ENCODE measurements around the gene CAPN11.
"Not testable (repeated sequence)": the region's sequence is repeated elsewhere in the genome, so short reads cannot be mapped to it uniquely, and the experiment has no call there.

CAPN11 gene

GRCh38 chr6:44183783-44184182 lies 25.2 kb downstream of the CAPN11 start:
- DNase-seq: no peak

DNA sequence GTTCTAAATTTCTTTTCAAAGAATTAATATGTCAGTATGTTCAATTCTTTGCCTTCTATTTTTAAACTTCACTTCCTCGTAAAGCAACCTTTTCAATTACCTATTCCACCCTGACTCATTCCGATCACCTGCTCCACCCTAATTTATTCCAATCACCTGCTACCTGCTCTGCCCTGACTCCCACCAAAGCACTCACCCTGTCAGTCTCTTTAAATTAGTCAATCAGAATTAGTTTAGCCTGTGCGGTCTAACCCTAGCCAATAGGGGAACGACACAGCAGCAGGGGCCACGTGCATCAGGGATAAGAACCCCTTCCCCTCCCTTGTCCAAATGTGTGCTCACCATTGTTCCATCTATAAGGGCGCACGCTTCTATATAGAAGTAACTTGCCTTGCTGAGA lies 26.7 kb downstream of the CAPN11 start:
- DNase-seq: not testable (repeated sequence)

DNA sequence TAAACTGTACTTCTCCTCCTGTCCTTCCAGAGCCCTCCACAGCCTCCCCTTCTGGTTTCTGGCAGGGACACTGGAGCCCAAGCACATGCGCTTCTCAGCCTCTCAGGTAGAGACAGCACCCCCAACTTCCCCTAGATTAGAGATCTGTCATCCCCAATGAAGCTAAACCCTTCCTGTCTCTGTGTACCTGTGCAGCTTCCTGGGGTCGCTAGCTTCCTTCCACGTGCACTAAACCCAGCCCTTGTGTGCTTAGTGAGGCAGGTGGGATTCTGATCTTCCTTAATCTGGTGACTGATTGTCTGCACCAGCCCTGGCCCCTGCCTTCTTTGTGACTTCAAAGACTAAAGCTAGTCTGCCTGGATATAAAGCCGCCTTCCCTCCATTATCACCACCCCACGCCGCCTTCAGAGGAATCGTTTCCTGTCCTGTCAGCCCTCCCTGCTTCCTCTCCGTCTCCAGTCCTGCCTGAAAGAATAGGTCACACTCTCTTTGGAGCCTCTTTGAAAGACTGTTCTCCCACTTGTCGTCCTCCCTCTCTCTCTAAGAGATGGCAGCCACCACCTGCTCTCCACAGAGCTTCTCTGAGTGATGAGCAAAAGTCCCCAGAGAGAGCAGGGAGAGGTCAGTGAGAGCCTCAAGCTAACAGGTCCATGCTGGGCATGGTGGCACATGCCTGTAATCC lies 27.5 kb downstream of the CAPN11 start:
- no peak for DNase-seq

DNA sequence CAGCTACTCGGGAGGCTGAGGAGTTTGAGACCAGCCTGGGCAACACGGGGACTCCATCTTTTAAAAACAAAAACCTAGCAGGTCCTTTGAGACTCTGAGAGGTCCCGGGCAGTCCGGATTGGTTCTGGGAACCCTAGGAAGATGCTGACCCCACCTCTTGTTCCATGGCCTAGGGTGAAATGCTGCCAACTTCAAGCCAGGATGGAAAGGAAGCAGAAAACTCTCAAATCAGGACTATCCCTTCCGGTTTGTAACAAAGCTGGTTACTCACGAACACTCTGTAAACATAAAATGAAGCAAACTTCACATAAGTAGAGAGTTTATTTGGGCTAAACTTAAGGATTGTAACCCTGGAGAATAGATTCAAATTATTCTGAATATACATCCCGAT lies 28.0 kb downstream of the CAPN11 start:
- no peak for DNase-seq

DNA sequence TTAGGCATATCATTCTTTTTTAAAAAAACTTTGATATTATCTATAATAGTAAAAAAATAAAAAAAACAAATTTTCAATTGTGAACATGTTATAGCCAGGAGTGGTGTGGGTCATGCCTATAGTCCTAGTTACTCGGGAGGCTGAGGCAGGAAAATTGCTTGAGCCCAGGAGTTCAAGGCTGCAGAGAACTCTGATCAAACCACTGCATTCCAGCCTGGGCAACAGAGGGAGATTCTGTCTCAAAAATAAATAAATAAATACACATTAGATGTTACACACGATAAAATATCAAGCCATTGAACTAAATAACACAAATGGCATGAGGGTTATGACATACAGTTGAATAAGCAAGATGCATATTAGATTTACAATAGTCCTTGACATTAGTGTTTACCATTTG lies 30.2 kb downstream of the CAPN11 start:
- no peak for DNase-seq

DNA sequence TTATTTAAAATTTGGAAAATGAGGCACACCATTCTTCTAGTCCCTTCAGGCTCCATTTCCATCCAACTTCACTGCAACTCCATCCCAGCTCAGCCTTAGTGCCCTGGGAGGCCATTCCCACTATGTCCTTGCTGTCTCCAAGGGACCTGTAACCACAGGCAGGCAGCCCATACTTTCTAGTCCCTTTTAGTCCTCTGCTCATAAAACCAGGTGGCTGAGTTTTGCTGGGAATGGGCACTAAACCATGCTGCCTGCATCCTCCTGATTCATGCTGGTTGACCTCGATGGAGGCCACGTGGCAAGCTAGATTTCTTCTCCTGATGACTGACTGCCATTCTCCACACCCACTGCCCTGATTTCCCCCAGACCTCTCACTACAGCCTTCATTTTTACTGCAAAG lies 30.6 kb downstream of the CAPN11 start:
- no peak for DNase-seq

DNA sequence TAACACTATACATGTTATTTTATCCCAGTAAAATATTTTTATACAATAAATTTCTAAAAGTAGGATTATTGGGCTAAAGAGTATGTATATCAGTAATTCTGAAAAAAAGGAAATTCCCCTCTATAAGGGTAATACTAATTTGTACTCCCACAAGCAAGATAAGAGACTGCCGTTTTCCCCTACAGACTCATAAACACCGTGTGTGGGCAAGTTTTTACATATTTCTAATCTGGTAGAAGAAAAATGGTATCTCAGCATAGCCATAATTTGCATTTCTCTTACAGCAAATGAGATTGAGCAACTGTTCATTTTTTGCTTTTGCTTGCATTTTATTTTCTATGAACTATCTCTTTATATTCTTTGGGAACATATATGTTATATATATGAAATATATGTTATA lies 32.1 kb downstream of the CAPN11 start:
- DNase-seq: no peak

- no peak for DNase-seq
These were observed 33.9 kb downstream of the CAPN11 start for GRCh38 chr6:44192428-44193041.

DNA sequence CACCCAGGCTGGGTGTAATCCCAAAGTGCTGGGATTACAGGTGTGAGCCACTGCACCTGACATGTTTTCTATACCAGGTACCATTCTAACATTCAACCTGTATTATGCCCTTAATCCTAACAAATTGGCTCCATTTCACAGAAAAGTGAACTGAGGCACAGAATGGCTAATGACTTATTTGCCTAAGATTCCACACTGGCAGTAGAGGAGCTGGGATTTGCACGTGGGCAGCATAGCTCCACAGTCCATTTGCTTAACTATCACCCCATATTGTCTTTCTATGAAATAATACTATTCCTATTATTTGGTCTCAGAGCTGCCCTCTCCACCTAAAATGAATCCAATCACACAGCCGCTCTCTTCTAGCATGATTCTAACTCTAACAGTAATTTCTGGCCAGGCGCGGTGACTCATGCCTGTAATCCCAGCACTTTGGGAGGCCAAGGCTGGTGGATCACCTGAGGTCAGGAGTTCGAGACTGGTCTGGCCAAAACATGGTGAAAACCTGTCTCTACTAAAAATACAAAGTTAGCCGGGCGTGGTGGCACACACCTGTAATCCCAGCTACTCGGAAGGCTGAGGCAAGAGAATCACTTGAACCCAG lies 34.8 kb downstream of the CAPN11 start:
- DNase-seq: no peak

GRCh38 chr6:44194326-44194725 lies 35.7 kb downstream of the CAPN11 start:
- DNase-seq: no peak

DNA sequence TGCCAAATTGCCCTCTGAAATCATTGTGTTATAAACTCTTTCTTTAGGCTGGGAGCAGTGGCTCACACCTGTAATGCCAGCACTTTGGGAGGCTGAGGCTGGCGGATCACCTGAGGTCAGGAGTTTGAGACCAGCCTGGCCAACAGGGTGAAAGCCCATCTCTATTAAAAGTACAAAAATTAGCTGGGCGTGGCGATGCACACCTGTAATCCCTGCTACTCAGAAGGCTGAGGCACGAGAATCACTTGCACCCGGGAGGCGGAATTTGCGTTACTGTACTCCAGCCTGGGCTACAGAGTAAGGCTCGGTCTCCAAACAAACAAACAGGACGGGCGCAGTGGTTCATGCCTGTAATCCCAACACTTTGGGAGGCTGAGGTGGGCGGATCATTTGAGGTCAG lies 37.7 kb downstream of the CAPN11 start:
- not testable (repeated sequence) for DNase-seq

DNA sequence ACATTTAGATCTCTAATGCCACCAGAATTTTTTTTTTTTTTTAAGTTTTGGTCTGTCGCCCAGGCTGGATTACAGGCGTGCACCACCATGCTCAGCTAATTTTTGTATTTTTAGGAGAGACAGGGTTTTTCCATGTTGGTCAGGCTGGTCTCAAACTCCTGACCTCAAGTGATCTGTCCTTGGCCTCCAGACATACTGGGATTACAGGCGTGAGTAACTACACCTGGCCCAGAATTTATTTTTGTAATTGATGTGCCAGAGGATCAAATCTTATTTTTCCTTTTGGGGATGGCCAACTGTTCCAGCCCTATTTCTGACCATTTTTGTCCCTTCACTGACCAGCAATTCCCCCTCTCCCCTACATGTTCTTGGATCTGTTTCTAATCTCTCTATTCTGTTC lies 40.1 kb downstream of the CAPN11 start:
- no peak for DNase-seq

DNA sequence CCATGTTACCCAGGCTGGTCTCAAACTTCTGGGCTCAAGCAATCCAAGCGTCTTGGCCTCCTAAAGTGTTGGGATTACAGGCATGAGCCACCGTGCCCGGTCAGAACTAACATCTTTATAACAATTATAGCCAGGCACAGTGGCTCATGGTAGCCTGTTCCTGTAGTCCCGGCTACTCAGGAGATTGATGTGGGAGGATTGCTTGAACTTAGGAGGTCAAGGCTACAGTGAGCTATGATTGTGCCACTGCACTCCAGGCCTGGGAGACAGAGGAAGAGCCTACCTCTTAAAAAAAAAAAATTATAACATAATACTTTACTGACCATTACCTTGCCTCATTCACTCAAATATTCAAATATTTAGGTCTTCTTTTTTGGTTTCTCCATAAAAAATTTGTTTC lies 41.3 kb downstream of the CAPN11 start:
- DNase-seq: no peak

DNA sequence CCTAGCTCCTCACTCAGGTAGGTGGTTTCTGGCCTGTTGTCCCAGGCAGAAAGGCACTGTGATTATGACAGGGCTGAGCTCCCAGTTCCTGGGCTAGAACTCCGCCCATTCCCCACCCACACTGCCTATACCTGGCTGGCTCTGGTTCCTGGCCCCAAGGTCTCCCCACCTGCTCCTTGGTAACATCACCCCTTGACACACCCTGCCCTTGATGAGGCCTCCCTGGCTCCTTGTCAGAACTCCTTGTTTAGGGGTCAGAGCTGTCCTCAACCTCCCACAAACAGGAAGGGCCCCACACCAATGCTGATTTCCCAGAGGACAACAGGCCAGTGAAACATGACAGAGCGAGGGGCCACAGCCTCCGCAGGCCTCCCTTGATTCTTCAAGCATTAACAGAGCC lies 42.6 kb downstream of the CAPN11 start:
- no peak for DNase-seq

GRCh38 chr6:44201638-44202303 lies 43.2 kb downstream of the CAPN11 start:
- no peak for DNase-seq

- DNase-seq: no peak
These were observed 43.8 kb downstream of the CAPN11 start for GRCh38 chr6:44202332-44202971.

GRCh38 chr6:44202972-44203750 lies 44.5 kb downstream of the CAPN11 start:
- DNase-seq: no peak

DNA sequence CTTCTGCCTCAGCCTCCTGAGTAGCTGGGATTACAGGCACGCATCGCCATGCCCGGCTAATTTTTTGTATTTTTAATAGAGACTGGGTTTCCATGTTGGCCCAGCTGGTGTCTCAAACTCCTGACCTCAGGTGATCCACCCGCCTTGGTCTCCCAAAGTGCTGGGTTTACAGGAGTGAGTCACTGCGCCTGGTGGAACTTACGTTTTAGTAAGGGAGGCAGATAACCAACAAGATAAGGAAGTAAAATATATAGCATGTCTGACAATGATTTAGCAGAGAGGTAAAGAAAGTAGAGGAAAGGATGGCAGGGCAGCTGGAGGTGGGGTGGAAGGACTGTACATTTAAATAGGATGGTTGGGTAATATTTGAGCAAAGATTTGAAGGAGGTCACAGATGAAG lies 45.3 kb downstream of the CAPN11 start:
- no peak for DNase-seq

DNA sequence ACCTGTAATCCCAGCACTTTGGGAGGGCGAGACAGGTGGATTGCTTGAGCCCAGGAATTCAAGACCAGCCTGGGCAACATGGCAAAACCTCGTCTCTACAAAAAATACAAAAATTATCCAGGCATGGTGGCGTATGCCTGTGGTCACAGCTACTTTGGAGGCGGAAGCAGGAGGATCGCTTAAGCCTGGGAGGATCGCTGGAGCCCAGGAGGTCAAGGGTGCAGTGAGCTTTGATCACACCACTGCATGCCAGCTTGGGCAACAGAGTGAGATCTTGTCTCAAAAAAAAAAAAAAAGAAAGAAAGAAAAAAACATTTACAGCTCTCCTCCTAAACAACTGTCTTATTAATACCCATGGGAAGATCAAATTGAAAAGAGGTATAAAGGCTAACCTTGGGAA lies 49.3 kb downstream of the CAPN11 start:
- no peak for DNase-seq

DNA sequence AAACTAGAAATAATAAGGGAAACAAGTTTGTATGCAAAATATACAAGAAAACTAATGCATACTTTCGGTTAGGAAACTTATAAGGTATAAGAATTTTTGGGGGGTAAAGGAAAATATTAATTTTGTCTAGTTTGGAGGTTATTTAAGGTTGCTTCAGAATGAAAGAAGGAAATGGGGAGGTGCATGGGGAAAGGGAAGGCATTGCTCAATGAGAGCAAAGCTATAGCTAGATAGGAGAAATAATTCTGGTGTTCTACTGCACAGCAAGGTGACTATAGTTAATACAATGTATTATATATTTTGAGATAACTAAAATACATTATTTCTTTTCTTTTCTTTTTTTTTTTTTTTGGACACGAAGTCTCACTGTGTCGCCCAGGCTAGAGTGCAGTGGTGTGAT lies 52.7 kb downstream of the CAPN11 start:
- no peak for DNase-seq

DNA sequence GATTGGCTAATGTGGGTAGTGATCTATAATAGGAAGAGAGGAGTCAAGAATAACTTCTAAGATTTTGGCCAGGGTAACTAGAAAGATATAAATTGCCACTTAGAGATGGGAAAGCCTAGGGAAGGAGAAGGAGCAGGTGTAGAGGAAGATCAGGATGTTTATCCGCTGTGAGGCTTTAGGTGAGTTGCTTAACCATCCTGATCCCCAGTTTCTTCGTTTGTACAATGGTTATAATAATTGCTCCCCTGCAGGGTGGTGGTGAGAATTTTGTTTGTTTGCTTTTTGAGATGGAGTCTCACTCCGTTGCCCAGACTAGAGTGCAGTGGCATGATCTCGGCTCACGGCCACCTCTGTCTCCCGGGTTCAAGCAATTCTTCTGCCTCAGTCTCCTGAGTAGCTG lies 55.7 kb downstream of the CAPN11 start:
- no peak for DNase-seq

DNA sequence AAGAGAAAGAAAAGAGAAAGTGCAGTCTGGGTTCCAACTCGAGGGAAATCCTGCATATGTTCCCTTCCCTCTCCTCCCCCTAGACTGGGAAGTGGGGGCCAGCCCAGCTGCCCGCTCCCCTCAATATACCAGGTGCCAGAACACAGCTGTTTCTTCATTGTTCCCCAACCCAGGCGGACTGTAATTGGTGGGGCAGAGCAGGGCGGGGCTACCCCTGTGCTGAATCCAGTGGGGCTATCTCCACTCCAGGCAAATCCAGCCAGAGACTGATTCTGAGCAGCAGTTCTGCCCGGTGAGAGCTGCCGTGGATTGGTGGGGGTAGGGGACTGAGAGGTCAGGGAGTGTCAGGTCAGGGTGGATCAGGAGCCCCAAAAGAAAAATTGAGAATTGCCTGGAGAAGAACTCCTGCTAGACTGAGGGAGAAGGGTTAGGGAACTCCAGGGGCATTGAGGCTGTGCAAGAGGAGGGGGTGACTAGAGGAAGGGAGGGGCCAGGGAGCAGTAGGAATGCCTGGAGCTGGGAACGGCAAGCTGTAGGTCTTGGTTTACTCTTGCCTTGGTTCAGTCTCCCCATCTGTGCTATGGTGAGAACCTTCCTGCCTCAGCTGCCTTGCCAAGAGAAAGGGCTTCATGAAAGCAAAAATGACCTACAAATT lies 58.2 kb downstream of the CAPN11 start, which contains the start of gene MYMX:
Gene MYMX, plus strand, starts transcription at position 250 of the 655 bp plus-strand sequence. CDS start 546 bp downstream, outside the sequence.
- no peak for DNase-seq
